OCI-LY7 (cell line): Measurements from ENCODE around the gene BBOF1. TPM values are rescaled to one million over a fixed set of nuclear protein-coding genes. Genes with fewer than 3 reads are reported as not detected.

Experiments
- BruUV-seq: library from RNA; stranded (reverse); fragments of 400-500 nt; replicated peaks from 2 replicates; lab custom pipeline; 2021; lab: Mats Ljungman, UMichigan
- CTCF ChIA-PET: fragments of 300-600 bp; sonication (Branson Sonifier 250); formaldehyde crosslinking; loops from one replicate; lab custom pipeline; 2022; ENCODE audit warnings: antibody characterized with exemption; ENCODE audit not compliant: unreplicated experiment; lab: Charles Lee
- POLR2A ChIA-PET: fragments of 300-600 bp; sonication (Branson Sonifier 250); formaldehyde crosslinking; loops from one replicate; lab custom pipeline; 2022; ENCODE audit warnings: antibody characterized with exemption; lab: Charles Lee
- DNase-seq: peaks from one replicate; pipeline ENCODE4 v3.0.0-alpha.2; 2015; ENCODE audit warnings: low spot score
- H2AFZ ChIP-seq: fragments of 200-600 bp; sonication (generic), shearing (Covaris generic); 2 replicates; pipeline ENCODE4 v1.6.1; 2014; ENCODE audit warnings: mild to moderate bottlenecking, antibody characterized with exemption, low read length, moderate library complexity
- H3K27ac ChIP-seq: fragments of 200-600 bp; sonication (generic); 2 replicates; pipeline ENCODE4 v1.5.1; 2014; ENCODE audit warnings: mixed run types, low read depth, mild to moderate bottlenecking, moderate library complexity, low read length, inconsistent platforms; ENCODE audit not compliant: poor library complexity, severe bottlenecking
- H3K36me3 ChIP-seq: fragments of 200-600 bp; sonication (generic); 2 replicates; pipeline ENCODE4 v1.6.1; 2014; ENCODE audit warnings: mild to moderate bottlenecking, antibody characterized with exemption, low read length, moderate library complexity, mixed read lengths; ENCODE audit not compliant: insufficient read depth
- H3K4me1 ChIP-seq: fragments of 200-600 bp; sonication (generic); 2 replicates; pipeline ENCODE4 v1.5.1; 2014; ENCODE audit warnings: mild to moderate bottlenecking, low read length; ENCODE audit not compliant: insufficient read depth, poor library complexity, severe bottlenecking
- H3K4me2 ChIP-seq: fragments of 200-600 bp; sonication (generic); 2 replicates; pipeline ENCODE4 v1.6.1; 2014; ENCODE audit warnings: mild to moderate bottlenecking, low read length
- H3K4me3 ChIP-seq: fragments of 200-600 bp; sonication (generic); 2 replicates; pipeline ENCODE4 v1.5.1; 2014; ENCODE audit warnings: mild to moderate bottlenecking, low read depth, low read length; ENCODE audit not compliant: poor library complexity, severe bottlenecking
- H3K79me2 ChIP-seq: fragments of 200-600 bp; sonication (generic); 2 replicates; pipeline ENCODE4 v1.6.1; 2016; ENCODE audit warnings: low read depth, mild to moderate bottlenecking, low read length, moderate library complexity, mixed read lengths; ENCODE audit not compliant: insufficient read depth
- H3K9me2 ChIP-seq: fragments of 200-600 bp; sonication (generic); 2 replicates; pipeline ENCODE4 v1.6.1; 2016; ENCODE audit warnings: mild to moderate bottlenecking, low read length, mixed read lengths; ENCODE audit not compliant: insufficient read depth
- H3K9me3 ChIP-seq: fragments of 200-600 bp; sonication (generic); 2 replicates; pipeline ENCODE4 v1.6.1; 2014; ENCODE audit warnings: mild to moderate bottlenecking, mixed run types, low read length, mixed read lengths
- H4K20me1 ChIP-seq: fragments of 200-600 bp; sonication (generic); 2 replicates; pipeline ENCODE4 v1.6.1; 2014; ENCODE audit warnings: mild to moderate bottlenecking, antibody characterized with exemption, low read length, moderate library complexity, mixed read lengths; ENCODE audit not compliant: insufficient read depth
- EZH2phosphoT487 ChIP-seq: fragments of 200-600 bp; sonication (generic); IDR thresholded peaks from 2 replicates; pipeline ENCODE4 v1.6.1; 2018; ENCODE audit warnings: low read depth, borderline replicate concordance, mild to moderate bottlenecking, mixed run types, antibody characterized with exemption, low read length, moderate library complexity, mixed read lengths
- intact Hi-C: fragments of 100-400 bp; cut with micrococcal nuclease; formaldehyde crosslinking; loops from one replicate; pipeline ENCODE4 v1.10.0; 2022; ENCODE audit not compliant: unreplicated experiment
- total RNA-seq, 2 experiments: library from RNA; depleted of rRNA in 1 of 2; stranded (reverse); fragments of >200 nt in 1 of 2; shearing (Covaris generic) in 1 of 2; gene quantifications; 2 replicates each; pipeline ENCODE4 v1.2.3, GENCODE V29; 2014 to 2022
- TF ChIP-seq, protein P1 (sequence below): fragments of 200-600 bp; sonication (generic); conservative IDR thresholded peaks from 2 replicates; pipeline ENCODE4 v1.5.1; 2014; ENCODE audit warnings: mild to moderate bottlenecking, antibody characterized with exemption, low read length, moderate library complexity, mixed read lengths

Gene BBOF1
- total RNA-seq, 2 experiments from 2014 or later = 1.7 to 3.2 TPM

DNA sequence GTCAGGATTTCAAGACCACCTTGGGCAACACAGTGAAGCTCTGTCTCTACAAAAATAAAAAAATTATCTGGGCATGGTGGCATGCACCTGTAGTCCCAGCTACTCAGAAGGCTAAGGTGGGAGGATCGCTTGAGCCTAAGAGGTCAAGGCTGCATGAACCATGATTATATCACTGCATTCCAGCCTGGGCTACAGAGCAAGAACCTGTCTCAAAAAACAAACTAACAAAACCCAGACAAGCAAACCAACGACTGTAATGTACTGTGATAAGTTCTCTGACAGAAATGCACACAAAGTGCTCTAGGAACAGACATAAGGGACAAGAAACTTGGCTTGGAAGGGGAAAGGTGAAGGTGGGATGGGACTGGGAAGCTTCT lies 22.4 kb upstream of the BBOF1 start:
- Histone ChIP-seq H3K79me2 (no peaks in the 10 kb centered on the region), H3K4me3 (no peak overlapping the region), H3K9me2 (no peaks in the 10 kb centered on the region), H3K9me3 (no peaks in the 10 kb centered on the region), H4K20me1 (no peaks in the 10 kb centered on the region), H3K4me2 (no peak overlapping the region), H2AFZ (no peak overlapping the region), H3K36me3 (no peaks in the 10 kb centered on the region), H3K27ac (no peak overlapping the region), H3K4me1 (peaks cover 16% of the 10 kb centered on the region)
- ChIA-PET CTCF (no interaction called here), POLR2A (no interaction called here)
- no TSS peak for BruUV-seq
- intact Hi-C loops = no loop called here
- no peak for DNase-seq
- TF ChIP-seq, protein P1, sequence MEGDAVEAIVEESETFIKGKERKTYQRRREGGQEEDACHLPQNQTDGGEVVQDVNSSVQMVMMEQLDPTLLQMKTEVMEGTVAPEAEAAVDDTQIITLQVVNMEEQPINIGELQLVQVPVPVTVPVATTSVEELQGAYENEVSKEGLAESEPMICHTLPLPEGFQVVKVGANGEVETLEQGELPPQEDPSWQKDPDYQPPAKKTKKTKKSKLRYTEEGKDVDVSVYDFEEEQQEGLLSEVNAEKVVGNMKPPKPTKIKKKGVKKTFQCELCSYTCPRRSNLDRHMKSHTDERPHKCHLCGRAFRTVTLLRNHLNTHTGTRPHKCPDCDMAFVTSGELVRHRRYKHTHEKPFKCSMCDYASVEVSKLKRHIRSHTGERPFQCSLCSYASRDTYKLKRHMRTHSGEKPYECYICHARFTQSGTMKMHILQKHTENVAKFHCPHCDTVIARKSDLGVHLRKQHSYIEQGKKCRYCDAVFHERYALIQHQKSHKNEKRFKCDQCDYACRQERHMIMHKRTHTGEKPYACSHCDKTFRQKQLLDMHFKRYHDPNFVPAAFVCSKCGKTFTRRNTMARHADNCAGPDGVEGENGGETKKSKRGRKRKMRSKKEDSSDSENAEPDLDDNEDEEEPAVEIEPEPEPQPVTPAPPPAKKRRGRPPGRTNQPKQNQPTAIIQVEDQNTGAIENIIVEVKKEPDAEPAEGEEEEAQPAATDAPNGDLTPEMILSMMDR = no peak
- TF ChIP-seq EZH2phosphoT487 = no peak

DNA sequence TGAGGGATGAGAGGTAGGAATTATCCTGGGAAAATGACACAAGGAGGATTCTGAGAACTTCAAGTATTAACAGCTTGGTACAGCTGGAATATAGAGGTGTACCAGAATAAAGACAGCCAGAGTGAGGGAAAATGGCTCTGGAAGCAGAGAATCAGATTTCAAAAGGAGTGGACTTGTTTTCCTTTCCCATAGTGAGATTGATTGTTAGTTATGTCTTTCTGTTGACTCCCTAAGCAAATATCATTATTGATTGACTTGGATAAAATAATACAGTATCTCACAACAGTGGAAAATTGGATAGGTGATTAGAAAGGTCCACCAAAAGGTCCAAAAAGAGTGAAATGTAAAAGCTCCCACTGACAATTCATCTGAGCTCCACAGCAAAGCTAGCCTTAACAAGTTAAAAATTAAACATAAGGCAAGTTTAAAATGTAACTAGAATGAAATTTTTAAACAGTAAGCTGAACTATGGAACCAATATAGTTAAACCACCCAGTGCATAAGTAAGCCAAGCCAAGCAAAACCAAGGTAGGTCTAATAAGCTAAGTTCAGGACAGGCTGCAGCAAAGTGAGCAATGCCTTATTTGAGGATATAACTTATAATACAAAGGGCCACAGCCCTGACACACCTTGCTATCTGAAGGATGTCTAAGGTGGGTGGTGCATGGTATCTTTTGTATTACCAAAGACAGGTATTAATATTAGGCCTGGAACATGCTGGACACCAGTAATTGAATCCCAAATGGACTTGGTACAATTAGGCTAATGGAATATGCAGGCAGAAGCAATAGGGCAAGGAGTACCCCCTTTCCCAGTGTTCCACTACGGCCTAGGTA lies 21.8 kb upstream of the BBOF1 start:
- no peaks in the 10 kb centered on the region for H3K9me3 ChIP-seq
- no peaks in the 10 kb centered on the region for H3K79me2 ChIP-seq
- H3K4me1 ChIP-seq = peaks cover 16% of the 10 kb centered on the region
- POLR2A ChIA-PET = no interaction called here
- BruUV-seq = no TSS peak
- no peaks in the 10 kb centered on the region for H4K20me1 ChIP-seq
- H2AFZ ChIP-seq = no peak overlapping the region
- CTCF ChIA-PET = no interaction called here
- no peaks in the 10 kb centered on the region for H3K36me3 ChIP-seq
- TF ChIP-seq EZH2phosphoT487 = no peak
- TF ChIP-seq, protein P1 = no peak
- no peak overlapping the region for H3K27ac ChIP-seq
- H3K4me3 ChIP-seq = no peak overlapping the region
- intact Hi-C loops = no loop called here
- no peaks in the 10 kb centered on the region for H3K9me2 ChIP-seq
- no peak for DNase-seq
- H3K4me2 ChIP-seq = no peak overlapping the region

DNA sequence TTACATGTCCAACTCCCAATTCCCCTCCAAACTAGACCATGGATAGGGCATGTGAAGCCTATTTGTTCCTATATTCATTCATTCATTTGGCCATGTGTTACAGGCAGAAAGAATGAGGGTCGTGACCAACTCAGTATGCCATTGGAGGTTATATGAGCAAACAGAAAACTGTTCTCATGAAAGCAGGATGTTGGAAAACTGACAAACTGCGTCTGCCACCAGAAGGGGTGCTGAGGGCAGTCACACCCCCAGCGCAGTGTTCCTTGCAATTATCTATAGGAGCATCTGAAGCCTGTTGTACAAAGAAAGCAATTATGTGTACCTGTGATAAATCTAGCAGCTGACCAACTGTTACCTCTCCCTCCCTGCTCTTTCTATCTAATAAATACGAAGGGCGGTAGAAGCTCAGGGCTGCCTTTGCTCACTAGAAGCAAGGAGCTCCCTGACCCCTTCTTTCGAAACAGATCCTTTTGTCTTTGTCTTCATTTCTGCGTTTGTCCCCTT lies 21.2 kb upstream of the BBOF1 start:
- Histone ChIP-seq H3K4me3 (no peak overlapping the region), H4K20me1 (no peaks in the 10 kb centered on the region), H3K9me2 (no peaks in the 10 kb centered on the region), H3K9me3 (no peaks in the 10 kb centered on the region), H3K4me2 (no peak overlapping the region), H3K36me3 (no peaks in the 10 kb centered on the region), H3K79me2 (no peaks in the 10 kb centered on the region), H2AFZ (no peak overlapping the region), H3K27ac (no peak overlapping the region), H3K4me1 (peaks cover 16% of the 10 kb centered on the region)
- BruUV-seq = no TSS peak
- CTCF ChIA-PET = no interaction called here
- intact Hi-C loops = no loop called here
- TF ChIP-seq EZH2phosphoT487 = no peak
- TF ChIP-seq, protein P1 = no peak
- POLR2A ChIA-PET = no interaction called here
- no peak for DNase-seq
